SK-N-SH (cell line): ENCODE measurements around the gene ZNF441. TPM values are rescaled to one million over a fixed set of nuclear protein-coding genes. Genes with fewer than 3 reads are reported as not detected.
A peak's percentile ranks its signal among the peaks of the same experiment; 100 is the strongest.

Experiments
- CTCF ChIA-PET: fragments of 300-600, 350-600 bp; formaldehyde crosslinking; extraction: SDS; loops from one replicate; lab custom pipeline; 2021; lab: Yijun Ruan, JAX
- POLR2A ChIA-PET: fragments of 350-600 bp; sonication (Branson Sonifier 250); formaldehyde crosslinking; extraction: SDS; loops from one replicate; lab custom pipeline; 2020; ENCODE audit warnings: antibody characterized with exemption, inconsistent platforms; lab: Yijun Ruan, JAX
- DNase-seq: peaks from one replicate; pipeline ENCODE4 v3.0.0; 2012
- H2AFZ ChIP-seq: fragments of 200-600 bp; sonication (generic); 2 replicates; pipeline ENCODE4 v1.8.1; 2016; ENCODE audit warnings: antibody characterized with exemption, mild to moderate bottlenecking, low read depth
- H3F3A ChIP-seq: fragments of 200-600 bp; sonication (generic); replicated peaks from 2 replicates; pipeline ENCODE3; 2016; ENCODE audit warnings: antibody characterized with exemption, mild to moderate bottlenecking; ENCODE audit not compliant: insufficient read depth
- H3K27ac ChIP-seq, 2 experiments: fragments of 200-500 bp in 1 of 2; fragments of 200-600 bp in 1 of 2; sonication (Bioruptor generic) in 1 of 2; sonication (generic), shearing (Covaris generic) in 1 of 2; 2 replicates each; pipeline versions ENCODE4 v1.5.1 to v1.6.1; 2014 to 2016; ENCODE audit warnings: low read depth in 2 of 2, inconsistent platforms in 1 of 2, low read length in 1 of 2, mild to moderate bottlenecking in 1 of 2, mixed read lengths in 1 of 2
- H3K27me3 ChIP-seq: fragments of 200-600 bp; sonication (generic), shearing (Covaris generic); 2 replicates; pipeline ENCODE4 v1.6.1; 2016; ENCODE audit warnings: mixed run types; ENCODE audit not compliant: insufficient read depth
- H3K36me3 ChIP-seq, 2 experiments: fragments of 200-500 bp in 1 of 2; fragments of 200-600 bp in 1 of 2; sonication (Bioruptor generic) in 1 of 2; sonication (generic) in 1 of 2; replicated peaks in 1 of 2; 2 replicates each; pipeline versions ENCODE3 to v1.5.1; 2014 to 2016; ENCODE audit warnings: low read length in 1 of 2, mild to moderate bottlenecking in 1 of 2; ENCODE audit not compliant: insufficient read depth in 2 of 2, control insufficient read depth in 1 of 2
- H3K4me1 ChIP-seq, 2 experiments: fragments of 200-500 bp in 1 of 2; fragments of 200-600 bp in 1 of 2; sonication (Bioruptor generic) in 1 of 2; sonication (generic), shearing (Covaris generic) in 1 of 2; 2 replicates each; pipeline versions ENCODE4 v1.5.1 to v1.6.1; 2014 to 2016; ENCODE audit warnings: low read depth in 1 of 2, low read length in 1 of 2, mixed run types in 1 of 2; ENCODE audit not compliant: insufficient read depth in 2 of 2, control insufficient read depth in 1 of 2
- H3K4me2 ChIP-seq: fragments of 200-600 bp; sonication (generic), shearing (Covaris generic); 2 replicates; pipeline ENCODE4 v1.6.1; 2017; ENCODE audit warnings: mixed run types
- H3K4me3 ChIP-seq, 2 experiments: fragments of 200-500 bp in 1 of 2; fragments of 200-600 bp in 1 of 2; sonication (Bioruptor generic) in 1 of 2; sonication (generic), shearing (Covaris generic) in 1 of 2; 2 replicates each; pipeline versions ENCODE4 v1.5.1 to v1.8.1; 2014 to 2016; ENCODE audit warnings: low read depth in 2 of 2, inconsistent platforms in 1 of 2, low read length in 1 of 2, mild to moderate bottlenecking in 1 of 2, mixed read lengths in 1 of 2, moderate library complexity in 1 of 2
- H3K79me2 ChIP-seq: fragments of 200-600 bp; sonication (generic); 2 replicates; pipeline ENCODE4 v1.8.1; 2017; ENCODE audit warnings: mild to moderate bottlenecking; ENCODE audit not compliant: insufficient read depth
- H3K9ac ChIP-seq: fragments of 200-600 bp; sonication (generic); 2 replicates; pipeline ENCODE4 v1.6.1; 2017; ENCODE audit warnings: mixed run types
- H3K9me2 ChIP-seq: fragments of 200-600 bp; sonication (generic); 2 replicates; pipeline ENCODE4 v1.6.1; 2017; ENCODE audit warnings: mixed run types
- H3K9me3 ChIP-seq: fragments of 200-600 bp; sonication (generic); 2 replicates; pipeline ENCODE4 v1.6.1; 2017; ENCODE audit warnings: mixed run types, mild to moderate bottlenecking, moderate library complexity
- H4K20me1 ChIP-seq: fragments of 200-600 bp; sonication (generic); 2 replicates; pipeline ENCODE4 v1.6.1; 2017; ENCODE audit warnings: mild to moderate bottlenecking, mixed run types; ENCODE audit not compliant: insufficient read depth
- CHD2 ChIP-seq: fragments of 150-350 bp; IDR thresholded peaks from 2 replicates; pipeline ENCODE4 v1.6.1; 2018; ENCODE audit warnings: low read length; ENCODE audit not compliant: partially characterized antibody
- ELF1 ChIP-seq: IDR thresholded peaks from 2 replicates; pipeline ENCODE4 v1.4.0; 2012
- EZH2phosphoT487 ChIP-seq: fragments of 200-600 bp; sonication (generic); IDR thresholded peaks from 2 replicates; pipeline ENCODE4 v1.6.1; 2017; ENCODE audit warnings: low read depth, mixed run types, mild to moderate bottlenecking, antibody characterized with exemption, moderate library complexity, borderline replicate concordance
- FOSL2 ChIP-seq: IDR thresholded peaks from 2 replicates; pipeline ENCODE4 v1.4.0; 2012; ENCODE audit warnings: low read depth, mild to moderate bottlenecking, moderate library complexity, borderline replicate concordance
- FOXM1 ChIP-seq: IDR thresholded peaks from 2 replicates; pipeline ENCODE4 v1.4.0; 2012; ENCODE audit warnings: low read depth, mild to moderate bottlenecking
- GATA2 ChIP-seq: sonication (generic); formaldehyde crosslinking; IDR thresholded peaks from 2 replicates; pipeline ENCODE4 v1.5.0; 2020; ENCODE audit warnings: mild to moderate bottlenecking, missing genetic modification reagents
- NRF1 ChIP-seq: IDR thresholded peaks from 2 replicates; pipeline ENCODE4 v1.6.1; 2012; ENCODE audit warnings: low read depth, mild to moderate bottlenecking, low read length
- POLR2AphosphoS5 ChIP-seq: IDR thresholded peaks from 2 replicates; pipeline ENCODE4 v1.6.1; 2012; ENCODE audit warnings: low read depth, low read length
- RAD21 ChIP-seq: IDR thresholded peaks from 2 replicates; pipeline ENCODE4 v1.6.1; 2012; ENCODE audit warnings: mild to moderate bottlenecking, low read length
- RFX5 ChIP-seq: IDR thresholded peaks from 2 replicates; pipeline ENCODE4 v1.6.1; 2012; ENCODE audit warnings: mild to moderate bottlenecking, improper control_type of control experiment, low read length
- SMC3 ChIP-seq: IDR thresholded peaks from 2 replicates; pipeline ENCODE4 v1.6.1; 2012; ENCODE audit warnings: low read depth, low read length, improper control_type of control experiment
- TAF1 ChIP-seq: IDR thresholded peaks from 2 replicates; pipeline ENCODE4 v1.6.1; 2012; ENCODE audit warnings: low read depth, mild to moderate bottlenecking, low read length, moderate library complexity, borderline replicate concordance
- TCF12 ChIP-seq: IDR thresholded peaks from 2 replicates; pipeline ENCODE4 v1.4.0; 2012
- TEAD4 ChIP-seq: IDR thresholded peaks from 2 replicates; pipeline ENCODE4 v1.4.0; 2012; ENCODE audit warnings: mild to moderate bottlenecking, borderline replicate concordance; ENCODE audit not compliant: insufficient read depth
- YY1 ChIP-seq: IDR thresholded peaks from 2 replicates; pipeline ENCODE4 v1.4.0; 2012; ENCODE audit warnings: low read depth, mild to moderate bottlenecking
- WGBS: methylation state at CpG from one replicate; pipeline ENCODE4 v1.1.6; 2017; ENCODE audit warnings: low lambda C conversion rate; 5-methylcytosine and 5-hydroxymethylcytosine counted together
- polyA plus RNA-seq, 3 experiments: library from polyadenylated mRNA; depleted of rRNA; stranded (reverse); fragments of >200 nt; gene quantifications; 2 replicates each; pipeline ENCODE4 v1.2.3, GENCODE V29; 2012
- TF ChIP-seq, protein P1 (sequence below): IDR thresholded peaks from 2 replicates; pipeline ENCODE4 v1.4.0; 2012; ENCODE audit warnings: low read depth, borderline replicate concordance
- TF ChIP-seq, protein P2 (sequence below): fragments of 150-350 bp; IDR thresholded peaks from 2 replicates; pipeline ENCODE4 v1.6.1; 2016; ENCODE audit warnings: mild to moderate bottlenecking, low read depth, low read length
- TF ChIP-seq, protein P3 (sequence below): IDR thresholded peaks from 2 replicates; pipeline ENCODE4 v1.4.0; 2012; ENCODE audit warnings: low read depth, borderline replicate concordance
- TF ChIP-seq, protein P4 (sequence below): fragments of 150-350 bp; IDR thresholded peaks from 2 replicates; pipeline ENCODE4 v1.6.1; 2017; ENCODE audit warnings: antibody characterized with exemption, low read length, low read depth, borderline replicate concordance

ZNF441 gene
- polyA plus RNA-seq, 1 of the 3 experiments (the other 2 are of a cell fraction) = 3.2 TPM

DNA sequence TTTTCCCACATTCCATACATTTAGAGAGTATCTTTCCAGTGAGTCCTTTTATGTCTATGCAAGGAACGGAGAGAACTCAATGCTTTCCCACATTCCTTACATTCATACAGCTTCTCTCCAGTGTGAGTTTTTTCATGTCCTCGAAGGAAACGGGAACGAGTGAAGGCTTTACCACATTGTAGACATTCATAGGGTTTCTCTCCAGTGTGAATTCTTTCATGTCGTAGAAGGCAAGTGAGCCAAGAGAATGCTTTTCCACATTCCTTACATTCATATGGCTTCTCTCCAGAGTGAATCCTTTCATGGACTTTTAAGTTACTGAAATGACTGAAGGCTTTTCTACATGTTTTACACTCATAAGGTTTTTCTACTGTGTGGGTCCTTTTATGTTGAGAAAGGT is 45.1 kb upstream of the ZNF441 start:
- no peaks in the 10 kb centered on the region for H3K9me2 ChIP-seq

DNA sequence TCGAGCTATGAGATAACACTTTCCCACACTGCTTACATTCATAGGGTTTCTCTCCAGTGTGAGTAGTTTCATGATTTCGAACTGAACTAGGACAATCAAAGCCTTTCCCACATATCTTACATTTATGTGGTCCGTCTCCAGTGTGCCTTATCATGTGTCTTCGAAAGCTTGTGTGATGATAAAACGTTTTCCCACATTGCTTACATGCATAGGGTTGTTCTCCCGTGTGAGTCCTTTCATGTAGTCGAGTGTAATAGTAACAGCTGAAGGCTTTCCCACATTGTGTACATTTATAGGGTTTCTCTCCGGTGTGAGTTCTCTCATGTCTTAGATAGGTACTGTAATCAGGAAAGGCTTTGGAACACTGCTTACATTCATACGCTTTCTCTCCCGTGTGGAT is 44.4 kb upstream of the ZNF441 start:
- Histone ChIP-seq H2AFZ (no peak overlapping the region), H3K9me2 (no peaks in the 10 kb centered on the region), H3K9me3 (peaks cover 40% of the 10 kb centered on the region), H3K27ac (no peak overlapping the region), H3K27me3 (no peaks in the 10 kb centered on the region), H3K36me3 (peaks cover 23 to 63% of the 10 kb centered on the region in 2 experiments), H4K20me1 (no peaks in the 10 kb centered on the region), H3K79me2 (peaks cover 13% of the 10 kb centered on the region; the same call in 1 of the 2 replicates), H3K4me2 (no peak overlapping the region), H3K9ac (no peak overlapping the region), H3K4me3 (peak overlapping the region in 1 of 2 experiments; percentile 17; a peak in 1 of 4 replicates), H3K4me1 (no peaks in the 10 kb centered on the region), H3F3A (no peaks in the 10 kb centered on the region)
- POLR2A ChIA-PET = no interaction called here
- no peak for DNase-seq
- CTCF ChIA-PET = no interaction called here
- 89% methylated on average over 10 of the region's 10 CpGs for whole genome bisulfite sequencing
- TF ChIP-seq, protein P1, sequence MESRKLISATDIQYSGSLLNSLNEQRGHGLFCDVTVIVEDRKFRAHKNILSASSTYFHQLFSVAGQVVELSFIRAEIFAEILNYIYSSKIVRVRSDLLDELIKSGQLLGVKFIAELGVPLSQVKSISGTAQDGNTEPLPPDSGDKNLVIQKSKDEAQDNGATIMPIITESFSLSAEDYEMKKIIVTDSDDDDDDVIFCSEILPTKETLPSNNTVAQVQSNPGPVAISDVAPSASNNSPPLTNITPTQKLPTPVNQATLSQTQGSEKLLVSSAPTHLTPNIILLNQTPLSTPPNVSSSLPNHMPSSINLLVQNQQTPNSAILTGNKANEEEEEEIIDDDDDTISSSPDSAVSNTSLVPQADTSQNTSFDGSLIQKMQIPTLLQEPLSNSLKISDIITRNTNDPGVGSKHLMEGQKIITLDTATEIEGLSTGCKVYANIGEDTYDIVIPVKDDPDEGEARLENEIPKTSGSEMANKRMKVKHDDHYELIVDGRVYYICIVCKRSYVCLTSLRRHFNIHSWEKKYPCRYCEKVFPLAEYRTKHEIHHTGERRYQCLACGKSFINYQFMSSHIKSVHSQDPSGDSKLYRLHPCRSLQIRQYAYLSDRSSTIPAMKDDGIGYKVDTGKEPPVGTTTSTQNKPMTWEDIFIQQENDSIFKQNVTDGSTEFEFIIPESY = no peak
- no peak for TF ChIP-seq FOXM1
- no peak for TF ChIP-seq TCF12
- no peak for TF ChIP-seq SMC3
- no peak for TF ChIP-seq YY1
- TF ChIP-seq, protein P2, sequence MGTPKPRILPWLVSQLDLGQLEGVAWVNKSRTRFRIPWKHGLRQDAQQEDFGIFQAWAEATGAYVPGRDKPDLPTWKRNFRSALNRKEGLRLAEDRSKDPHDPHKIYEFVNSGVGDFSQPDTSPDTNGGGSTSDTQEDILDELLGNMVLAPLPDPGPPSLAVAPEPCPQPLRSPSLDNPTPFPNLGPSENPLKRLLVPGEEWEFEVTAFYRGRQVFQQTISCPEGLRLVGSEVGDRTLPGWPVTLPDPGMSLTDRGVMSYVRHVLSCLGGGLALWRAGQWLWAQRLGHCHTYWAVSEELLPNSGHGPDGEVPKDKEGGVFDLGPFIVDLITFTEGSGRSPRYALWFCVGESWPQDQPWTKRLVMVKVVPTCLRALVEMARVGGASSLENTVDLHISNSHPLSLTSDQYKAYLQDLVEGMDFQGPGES = no peak
- TF ChIP-seq, protein P3, sequence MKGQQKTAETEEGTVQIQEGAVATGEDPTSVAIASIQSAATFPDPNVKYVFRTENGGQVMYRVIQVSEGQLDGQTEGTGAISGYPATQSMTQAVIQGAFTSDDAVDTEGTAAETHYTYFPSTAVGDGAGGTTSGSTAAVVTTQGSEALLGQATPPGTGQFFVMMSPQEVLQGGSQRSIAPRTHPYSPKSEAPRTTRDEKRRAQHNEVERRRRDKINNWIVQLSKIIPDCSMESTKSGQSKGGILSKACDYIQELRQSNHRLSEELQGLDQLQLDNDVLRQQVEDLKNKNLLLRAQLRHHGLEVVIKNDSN = no peak
- no peak for TF ChIP-seq NRF1
- TF ChIP-seq EZH2phosphoT487 = no peak
- no peak for TF ChIP-seq TEAD4
- TF ChIP-seq CHD2 = no peak
- TF ChIP-seq, protein P4, sequence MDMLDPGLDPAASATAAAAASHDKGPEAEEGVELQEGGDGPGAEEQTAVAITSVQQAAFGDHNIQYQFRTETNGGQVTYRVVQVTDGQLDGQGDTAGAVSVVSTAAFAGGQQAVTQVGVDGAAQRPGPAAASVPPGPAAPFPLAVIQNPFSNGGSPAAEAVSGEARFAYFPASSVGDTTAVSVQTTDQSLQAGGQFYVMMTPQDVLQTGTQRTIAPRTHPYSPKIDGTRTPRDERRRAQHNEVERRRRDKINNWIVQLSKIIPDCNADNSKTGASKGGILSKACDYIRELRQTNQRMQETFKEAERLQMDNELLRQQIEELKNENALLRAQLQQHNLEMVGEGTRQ = no peak
- TF ChIP-seq RFX5 = no peak
- TF ChIP-seq ELF1 = no peak
- no peak for TF ChIP-seq POLR2AphosphoS5

More for the DNA sequence above, 45.1 kb upstream of the ZNF441 start:
- TF ChIP-seq GATA2 (no peak), RAD21 (no peak), TAF1 (no peak), FOSL2 (no peak), FOXM1 (no peak), ELF1 (no peak)
- TF ChIP-seq, protein P3 = no peak
- TF ChIP-seq, protein P4 = no peak
- ChIA-PET CTCF (no interaction called here), POLR2A (no interaction called here)
- Histone ChIP-seq H3K27me3 (no peaks in the 10 kb centered on the region), H3K4me1 (no peaks in the 10 kb centered on the region), H3K79me2 (peaks cover 12% of the 10 kb centered on the region; the same call in 1 of the 2 replicates), H3K9ac (no peak overlapping the region), H3F3A (no peaks in the 10 kb centered on the region), H3K9me3 (peaks cover 40% of the 10 kb centered on the region), H3K27ac (no peak overlapping the region), H3K4me3 (no peak overlapping the region; a peak in 1 of 4 replicates), H3K36me3 (peaks cover 23 to 60% of the 10 kb centered on the region in 2 experiments), H4K20me1 (no peaks in the 10 kb centered on the region), H2AFZ (no peak overlapping the region), H3K4me2 (no peak overlapping the region)
- WGBS = 96% methylated on average over 5 of the region's 5 CpGs
- DNase-seq = no peak
